ENCODE results near the gene RPTOR.

The RPTOR gene

DNA sequence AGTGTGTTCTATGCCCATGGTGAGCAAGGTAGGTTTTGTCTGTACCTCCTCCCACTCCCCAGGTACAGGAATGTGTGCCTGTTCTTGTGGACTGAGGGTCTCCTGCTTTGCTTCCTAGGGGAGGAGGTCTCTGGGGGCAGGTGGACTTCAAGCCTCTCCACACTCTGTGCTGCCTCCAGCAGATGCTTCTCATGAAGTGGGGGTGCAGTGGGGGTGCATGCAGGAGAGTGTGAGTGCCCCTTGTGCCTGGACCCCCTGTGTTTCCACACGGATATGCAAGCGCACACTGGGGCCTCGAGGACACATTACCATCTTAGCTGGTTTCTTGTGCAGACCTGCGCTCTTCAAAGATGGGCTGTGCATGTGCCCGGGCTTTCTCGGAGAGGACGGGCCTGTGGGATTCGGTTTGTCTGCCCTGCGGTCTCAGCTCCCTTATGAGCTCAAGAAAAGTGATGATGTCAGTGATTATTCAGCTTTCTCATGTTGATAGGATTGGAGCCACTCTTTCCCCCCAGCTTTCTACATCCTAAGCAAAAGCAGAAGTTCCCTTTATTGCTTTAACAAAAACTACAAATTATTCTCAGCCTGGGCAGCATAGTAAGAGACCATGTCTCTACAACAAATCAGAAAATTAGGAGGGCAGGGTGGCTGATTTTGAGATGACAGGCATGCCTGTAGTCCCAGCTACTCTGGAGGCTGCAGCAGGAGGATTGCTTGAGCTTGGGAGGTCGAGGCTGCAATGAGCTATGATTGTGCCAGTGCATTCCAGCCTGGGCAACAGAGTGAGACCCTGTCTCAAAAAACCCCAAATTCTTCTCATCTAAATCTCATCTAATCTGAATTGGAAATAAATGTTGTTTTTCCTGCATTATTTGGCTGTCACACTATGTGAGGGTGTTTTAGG lies 86.8 kb downstream of the RPTOR start:
- H3K4me3 ChIP-seq (ENCODE audit: low read depth, low read length): no peak overlapping the region
- TF ChIP-seq, protein P1, sequence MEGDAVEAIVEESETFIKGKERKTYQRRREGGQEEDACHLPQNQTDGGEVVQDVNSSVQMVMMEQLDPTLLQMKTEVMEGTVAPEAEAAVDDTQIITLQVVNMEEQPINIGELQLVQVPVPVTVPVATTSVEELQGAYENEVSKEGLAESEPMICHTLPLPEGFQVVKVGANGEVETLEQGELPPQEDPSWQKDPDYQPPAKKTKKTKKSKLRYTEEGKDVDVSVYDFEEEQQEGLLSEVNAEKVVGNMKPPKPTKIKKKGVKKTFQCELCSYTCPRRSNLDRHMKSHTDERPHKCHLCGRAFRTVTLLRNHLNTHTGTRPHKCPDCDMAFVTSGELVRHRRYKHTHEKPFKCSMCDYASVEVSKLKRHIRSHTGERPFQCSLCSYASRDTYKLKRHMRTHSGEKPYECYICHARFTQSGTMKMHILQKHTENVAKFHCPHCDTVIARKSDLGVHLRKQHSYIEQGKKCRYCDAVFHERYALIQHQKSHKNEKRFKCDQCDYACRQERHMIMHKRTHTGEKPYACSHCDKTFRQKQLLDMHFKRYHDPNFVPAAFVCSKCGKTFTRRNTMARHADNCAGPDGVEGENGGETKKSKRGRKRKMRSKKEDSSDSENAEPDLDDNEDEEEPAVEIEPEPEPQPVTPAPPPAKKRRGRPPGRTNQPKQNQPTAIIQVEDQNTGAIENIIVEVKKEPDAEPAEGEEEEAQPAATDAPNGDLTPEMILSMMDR (IDR thresholded peaks at IDR 0.05; ENCODE audit: insufficient read depth, low read depth, low read length, missing control alignments): no peak
- DNase-seq (ENCODE audit: low read depth): no peak

GRCh38 chr17:80632046-80632581 lies 87.5 kb downstream of the RPTOR start:
- no peak for DNase-seq (ENCODE audit: low read depth)
- TF ChIP-seq, protein P1 (IDR thresholded peaks at IDR 0.05; ENCODE audit: insufficient read depth, low read depth, low read length, missing control alignments): no peak
- no peak overlapping the region for H3K4me3 ChIP-seq (ENCODE audit: low read depth, low read length)

DNA sequence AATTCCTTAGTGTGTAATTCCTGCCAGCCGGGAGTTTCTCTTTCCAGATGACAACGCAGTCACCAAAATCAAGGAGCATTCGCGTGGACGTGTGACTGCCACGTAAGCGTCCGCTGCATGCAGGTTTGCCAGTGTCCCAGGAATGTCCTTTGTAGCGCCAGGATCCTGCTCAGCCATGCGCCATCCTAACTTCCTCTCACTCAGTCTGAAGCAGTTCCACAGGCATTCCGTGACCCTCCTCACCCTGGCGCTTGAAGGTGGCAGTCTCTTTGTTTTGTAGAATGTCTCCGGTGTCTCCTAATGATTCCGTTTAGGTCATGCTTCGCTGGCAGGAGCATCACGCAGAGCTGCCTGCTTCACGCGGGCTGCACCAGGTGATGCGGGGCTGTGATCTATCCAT lies 88.6 kb downstream of the RPTOR start:
- no peak for DNase-seq (ENCODE audit: low read depth)
- TF ChIP-seq, protein P1 (IDR thresholded peaks at IDR 0.05; ENCODE audit: insufficient read depth, low read depth, low read length, missing control alignments): no peak
- H3K4me3 ChIP-seq (ENCODE audit: low read depth, low read length): no peak overlapping the region

GRCh38 chr17:80633994-80634566 lies 89.4 kb downstream of the RPTOR start:
- no peak for DNase-seq (ENCODE audit: low read depth)
- no peak overlapping the region for H3K4me3 ChIP-seq (ENCODE audit: low read depth, low read length)
- TF ChIP-seq, protein P1 (IDR thresholded peaks at IDR 0.05; ENCODE audit: insufficient read depth, low read depth, low read length, missing control alignments): no peak

DNA sequence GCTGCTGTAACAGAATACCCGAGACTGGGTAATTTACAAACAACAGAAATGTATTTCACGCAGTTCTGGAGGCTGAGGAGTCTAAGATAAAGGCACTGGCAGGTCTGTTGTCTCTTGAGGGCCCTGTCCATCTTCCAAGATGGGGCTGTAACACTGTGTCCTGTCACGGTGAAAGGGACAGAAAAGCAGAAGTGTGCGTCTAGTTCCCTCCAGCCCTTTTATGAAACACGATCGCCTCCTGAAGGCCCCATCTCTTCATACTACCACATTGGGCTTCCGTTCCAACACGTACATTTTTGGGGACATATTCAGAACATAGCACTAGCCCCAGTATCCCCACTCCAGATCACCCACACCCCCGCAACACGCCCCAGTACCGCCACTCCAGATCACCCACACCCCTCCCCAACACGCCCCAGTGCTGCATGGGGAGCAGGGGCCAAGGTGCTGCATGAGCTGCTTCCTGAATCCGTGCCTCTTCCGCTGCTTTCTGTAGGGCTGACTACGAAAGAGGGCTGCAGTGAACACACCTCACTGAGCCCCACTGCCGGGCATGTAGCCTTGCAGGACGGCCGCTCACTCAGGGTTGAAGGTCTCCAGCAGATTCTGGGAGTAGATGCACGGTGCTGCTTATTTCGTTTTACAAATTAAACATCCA lies 91.9 kb downstream of the RPTOR start:
- H3K4me3 ChIP-seq (ENCODE audit: low read depth, low read length): no peak overlapping the region
- DNase-seq (ENCODE audit: low read depth): no peak
- TF ChIP-seq, protein P1 (IDR thresholded peaks at IDR 0.05; ENCODE audit: insufficient read depth, low read depth, low read length, missing control alignments): no peak

DNA sequence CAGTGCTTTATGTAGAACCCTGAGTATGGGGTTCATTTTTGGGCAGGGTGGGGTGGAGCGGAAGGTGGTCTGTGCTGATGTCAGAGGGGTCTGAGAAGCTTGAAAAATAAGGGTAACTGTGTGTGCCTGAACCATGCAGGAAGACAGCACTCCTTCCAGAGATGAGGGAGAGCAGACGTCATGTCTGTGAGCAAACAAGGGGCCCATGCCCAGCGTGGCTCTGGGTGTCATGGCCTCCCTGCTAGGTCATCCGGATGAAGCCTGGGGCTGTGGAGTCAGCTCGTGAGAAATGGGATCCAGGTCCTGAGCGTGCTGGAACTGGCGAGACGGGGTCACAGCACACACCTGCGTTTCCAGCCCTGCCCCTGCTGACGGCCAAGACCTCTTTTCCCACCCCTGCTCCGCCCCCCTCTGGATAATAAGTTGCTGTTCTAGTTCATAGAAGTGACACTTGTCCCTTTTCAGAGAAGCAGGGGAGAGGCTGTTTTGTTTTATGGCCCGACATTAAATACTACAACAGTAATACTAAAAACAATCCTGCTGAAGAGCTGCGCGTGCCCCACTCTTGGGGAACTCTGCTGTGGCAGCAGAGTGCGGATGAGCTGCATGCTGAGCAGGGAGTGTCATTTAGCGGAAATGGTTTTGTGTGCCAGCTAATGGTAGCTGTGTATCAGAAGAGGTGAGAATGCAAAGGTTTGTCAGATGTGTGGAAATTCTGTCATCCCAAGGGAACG lies 92.6 kb downstream of the RPTOR start:
- H3K4me3 ChIP-seq (ENCODE audit: low read depth, low read length): no peak overlapping the region
- TF ChIP-seq, protein P1 (IDR thresholded peaks at IDR 0.05; ENCODE audit: insufficient read depth, low read depth, low read length, missing control alignments): no peak
- DNase-seq (ENCODE audit: low read depth): no peak
